ENCODE measurements around the gene ZBTB42.

- TF ChIP-seq ZBTB33 (IDR thresholded peaks at IDR 0.05) = no peak
- TF ChIP-seq CTCF (IDR thresholded peaks at IDR 0.05; ENCODE audit: low read depth, low read length, missing input control) = no peak
- TF ChIP-seq SP1 (IDR thresholded peaks at IDR 0.05) = no peak
- TF ChIP-seq RXRA (IDR thresholded peaks at IDR 0.05) = no peak
Observed at GRCh38 chr14:104802394-104803184, 1.7 kb downstream of the ZBTB42 start.

Data from liver (tissue), 3 donors.